ENCODE measurements around the gene SUPT5H.

The SUPT5H gene

GRCh38 chr19:39401549-39402345, 43.6 kb upstream of the SUPT5H start:
- peak; percentile 67 for DNase-seq (ENCODE audit: low spot score)
- no peak for TF ChIP-seq CTCF (IDR thresholded peaks at IDR 0.05; ENCODE audit: extremely low read depth, missing control alignments)

- TF ChIP-seq CTCF (IDR thresholded peaks at IDR 0.05; ENCODE audit: extremely low read depth, missing control alignments): no peak
- DNase-seq (ENCODE audit: low spot score): peak; percentile 70
Observed at GRCh38 chr19:39402346-39403300, 42.8 kb upstream of the SUPT5H start.

GRCh38 chr19:39403331-39404312, 41.8 kb upstream of the SUPT5H start:
- DNase-seq (ENCODE audit: low spot score): peak; percentile 83
- TF ChIP-seq CTCF (IDR thresholded peaks at IDR 0.05; ENCODE audit: extremely low read depth, missing control alignments): no peak

- no peak for TF ChIP-seq CTCF (IDR thresholded peaks at IDR 0.05; ENCODE audit: extremely low read depth, missing control alignments)
- no peak for DNase-seq (ENCODE audit: low spot score)
Observed at GRCh38 chr19:39405261-39405957, 40.0 kb upstream of the SUPT5H start.

- DNase-seq (ENCODE audit: low spot score): peak; percentile 73
- TF ChIP-seq CTCF (IDR thresholded peaks at IDR 0.05; ENCODE audit: extremely low read depth, missing control alignments): no peak
Observed at GRCh38 chr19:39405958-39406655, 39.3 kb upstream of the SUPT5H start.

Measured in GM20000 (cell line).